PC-3 (cell line): ENCODE data around the gene STX16.

ENCODE experiments used
- CTCF ChIP-seq: fragments of 300-600 bp; sonication (generic); conservative IDR thresholded peaks from 2 replicates; pipeline ENCODE4 v1.5.1; 2017; ENCODE audit warnings: antibody characterized with exemption, low read depth, mild to moderate bottlenecking, low read length
- EZH2 ChIP-seq: fragments of 300-600 bp; sonication (generic); IDR thresholded peaks from one replicate; pipeline ENCODE4 v1.6.1; 2017; ENCODE audit warnings: antibody characterized with exemption, mild to moderate bottlenecking, low read length; ENCODE audit not compliant: unreplicated experiment

GRCh38 chr20:58677808-58678207 lies 26.7 kb downstream of the STX16 start:
- no peak for TF ChIP-seq CTCF
- no peak for TF ChIP-seq EZH2
